HCT116 (cell line): ENCODE measurements around the gene EGF. TPM values are rescaled to one million over a fixed set of nuclear protein-coding genes. Genes with fewer than 3 reads are reported as not detected.

ENCODE experiments used
- ATAC-seq: fragments of 200-7000 bp; cut with Tn5 transposase; 2 replicates; pipeline ENCODE4 v1.9.1; 2020; ENCODE audit warnings: mild to moderate bottlenecking, moderate library complexity
- BruUV-seq: library from RNA; stranded (reverse); fragments of 400-500 nt; replicated peaks from 2 replicates; lab custom pipeline; 2021; lab: Mats Ljungman, UMichigan
- CTCF ChIA-PET: fragments of 300-600 bp; sonication (Branson Sonifier 250); formaldehyde crosslinking; loops from one replicate; lab custom pipeline; 2021; ENCODE audit warnings: antibody characterized with exemption; lab: Charles Lee
- POLR2A ChIA-PET: fragments of 300-600, 350-600 bp; sonication (Branson Sonifier 250); formaldehyde crosslinking; loops from one replicate; lab custom pipeline; 2021; ENCODE audit warnings: antibody characterized with exemption; lab: Charles Lee
- RAD21 ChIA-PET, 2 experiments: fragments of 300-600 bp; sonication (Branson Sonifier 250); formaldehyde crosslinking; loops; one replicate each; lab custom pipeline; 2023; ENCODE audit warnings: low total read pairs in 2 of 2; ENCODE audit not compliant: uncharacterized antibody in 2 of 2, unreplicated experiment in 2 of 2, low non-redundant PET in 1 of 2; lab: Charles Lee
- DNase-seq: peaks from one replicate; pipeline ENCODE4 v3.0.0-alpha.2; 2010; ENCODE audit warnings: low read depth, low spot score
- H2AFZ ChIP-seq: fragments of 200-600 bp; shearing (Covaris generic), sonication (generic); 2 replicates; pipeline ENCODE4 v1.6.1; 2017; ENCODE audit warnings: low read depth, mixed run types, mixed read lengths, antibody characterized with exemption, low read length; ENCODE audit not compliant: poor library complexity, severe bottlenecking
- H3K27ac ChIP-seq: 2 replicates; pipeline ENCODE4 v1.5.1; 2012; ENCODE audit warnings: low read depth, low read length
- H3K27me3 ChIP-seq: fragments of 200-600 bp; sonication (generic); 2 replicates; pipeline ENCODE4 v1.6.1; 2016; ENCODE audit warnings: mixed run types, low read length, mixed read lengths; ENCODE audit not compliant: insufficient read depth
- H3K36me3 ChIP-seq, 2 experiments: fragments of 200-500 bp in 1 of 2; fragments of 200-600 bp in 1 of 2; sonication (Bioruptor generic) in 1 of 2; sonication (generic) in 1 of 2; 2 replicates each; pipeline versions ENCODE4 v1.5.1 to v1.6.1; 2014 to 2016; ENCODE audit warnings: low read length in 2 of 2, inconsistent platforms in 1 of 2, mixed read lengths in 1 of 2, mixed run types in 1 of 2; ENCODE audit not compliant: insufficient read depth in 2 of 2, control insufficient read depth in 1 of 2
- H3K4me1 ChIP-seq, 2 experiments: fragments of 200-600 bp in 1 of 2; sonication (generic) in 1 of 2; 2 replicates each; pipeline versions ENCODE4 v1.5.1 to v1.6.1; 2012 to 2017; ENCODE audit warnings: low read length in 2 of 2, inconsistent platforms in 1 of 2, mild to moderate bottlenecking in 1 of 2, mixed read lengths in 1 of 2, mixed run types in 1 of 2, moderate library complexity in 1 of 2; ENCODE audit not compliant: insufficient read depth in 2 of 2, control insufficient read depth in 1 of 2
- H3K4me2 ChIP-seq: fragments of 200-600 bp; sonication (generic); 2 replicates; pipeline ENCODE4 v1.6.1; 2017; ENCODE audit warnings: mixed run types, low read length, mixed read lengths
- H3K4me3 ChIP-seq, 2 experiments: fragments of 200-600 bp in 1 of 2; sonication (generic) in 1 of 2; replicated peaks in 1 of 2; 2 replicates each; pipeline ENCODE4 v1.5.1; 2011 to 2016; ENCODE audit warnings: low read length in 2 of 2, control low read depth in 1 of 2, low read depth in 1 of 2, mild to moderate bottlenecking in 1 of 2, mixed read lengths in 1 of 2, mixed run types in 1 of 2
- H3K79me2 ChIP-seq: fragments of 200-600 bp; sonication (generic); 2 replicates; pipeline ENCODE4 v1.6.1; 2017; ENCODE audit warnings: mild to moderate bottlenecking, mixed run types, low read length, moderate library complexity, mixed read lengths; ENCODE audit not compliant: insufficient read depth
- H3K9ac ChIP-seq: fragments of 200-600 bp; sonication (generic); 2 replicates; pipeline ENCODE4 v1.6.1; 2016; ENCODE audit warnings: low read length, mixed read lengths
- H3K9me2 ChIP-seq: fragments of 200-600 bp; sonication (generic), shearing (Covaris generic); 2 replicates; pipeline ENCODE4 v1.6.1; 2017; ENCODE audit warnings: mixed run types, mild to moderate bottlenecking, moderate library complexity; ENCODE audit not compliant: insufficient read depth
- H3K9me3 ChIP-seq, 2 experiments: fragments of 200-500 bp in 1 of 2; fragments of 200-600 bp in 1 of 2; sonication (Bioruptor generic) in 1 of 2; sonication (generic) in 1 of 2; 2 replicates each; pipeline ENCODE4 v1.6.1; 2014 to 2017; ENCODE audit warnings: low read length in 2 of 2, mixed read lengths in 2 of 2, inconsistent platforms in 1 of 2, low read depth in 1 of 2, mild to moderate bottlenecking in 1 of 2, mixed run types in 1 of 2, moderate library complexity in 1 of 2; ENCODE audit not compliant: control insufficient read depth in 1 of 2, insufficient read depth in 1 of 2
- H4K20me1 ChIP-seq: fragments of 200-600 bp; sonication (generic), shearing (Covaris generic); 2 replicates; pipeline ENCODE4 v1.6.1; 2017; ENCODE audit warnings: mixed run types, mild to moderate bottlenecking, moderate library complexity; ENCODE audit not compliant: insufficient read depth
- ATF3 ChIP-seq: IDR thresholded peaks from 2 replicates; pipeline ENCODE4 v1.6.1; 2012
- CEBPB ChIP-seq: IDR thresholded peaks from 2 replicates; pipeline ENCODE4 v1.6.1; 2012; ENCODE audit warnings: low read depth
- CTCF ChIP-seq, 3 experiments: fragments of 200-600 bp in 1 of 3; sonication (generic) in 1 of 3; IDR thresholded peaks in 2 of 3; conservative IDR thresholded peaks in 1 of 3; 2 replicates each; pipeline ENCODE4 v1.5.1; 2012 to 2017; ENCODE audit warnings: low read depth in 2 of 3, low read length in 2 of 3, antibody characterized with exemption in 1 of 3, borderline replicate concordance in 1 of 3, control low read depth in 1 of 3, mild to moderate bottlenecking in 1 of 3, mixed read lengths in 1 of 3, mixed run types in 1 of 3, moderate library complexity in 1 of 3; ENCODE audit not compliant: insufficient read depth in 1 of 3
- EGR1 ChIP-seq: IDR thresholded peaks from 2 replicates; pipeline ENCODE4 v1.6.1; 2012; ENCODE audit warnings: low read depth
- ELF1 ChIP-seq: IDR thresholded peaks from 2 replicates; pipeline ENCODE4 v1.6.1; 2012; ENCODE audit warnings: low read depth, borderline replicate concordance
- EZH2phosphoT487 ChIP-seq: fragments of 200-600 bp; IDR thresholded peaks from 2 replicates; pipeline ENCODE4 v1.6.1; 2018; ENCODE audit warnings: antibody characterized with exemption, borderline replicate concordance
- FOSL1 ChIP-seq: IDR thresholded peaks from 2 replicates; pipeline ENCODE4 v1.6.1; 2012; ENCODE audit warnings: low read depth
- JUND ChIP-seq: IDR thresholded peaks from 2 replicates; pipeline ENCODE4 v1.6.1; 2012
- POLR2A ChIP-seq: IDR thresholded peaks from 2 replicates; pipeline ENCODE4 v1.7.0; 2011; ENCODE audit warnings: borderline replicate concordance; ENCODE audit not compliant: insufficient read depth, insufficient read length; ENCODE audit errors: extremely low read depth
- REST ChIP-seq: IDR thresholded peaks from 2 replicates; pipeline ENCODE4 v1.6.1; 2012; ENCODE audit warnings: low read depth
- SP1 ChIP-seq: IDR thresholded peaks from 2 replicates; pipeline ENCODE4 v1.6.1; 2012; ENCODE audit warnings: low read depth
- YY1 ChIP-seq: IDR thresholded peaks from 2 replicates; pipeline ENCODE4 v1.6.1; 2011; ENCODE audit warnings: low read length, low read depth, moderate library complexity, mild to moderate bottlenecking; ENCODE audit not compliant: insufficient replicate concordance; ENCODE audit errors: extremely low read depth
- ZBTB33 ChIP-seq: IDR thresholded peaks from 2 replicates; pipeline ENCODE4 v1.6.1; 2011; ENCODE audit warnings: mild to moderate bottlenecking, low read length, moderate library complexity; ENCODE audit not compliant: insufficient replicate concordance; ENCODE audit errors: extremely low read depth
- ZFX ChIP-seq: fragments of 450-650 bp; IDR thresholded peaks from 2 replicates; pipeline ENCODE4 v1.6.1; 2017
- ZNF274 ChIP-seq: fragments of 200-500 bp; sonication (Bioruptor generic); IDR thresholded peaks from 2 replicates; pipeline ENCODE4 v1.6.1; 2014; ENCODE audit warnings: mild to moderate bottlenecking, low read depth, low read length, inconsistent platforms
- intact Hi-C: fragments of 100-400 bp; cut with micrococcal nuclease; formaldehyde crosslinking; loops from 2 replicates; pipeline ENCODE4 v1.10.0; 2022
- total RNA-seq: library from RNA; stranded (reverse); gene quantifications from one replicate; pipeline ENCODE4 v1.2.1, GENCODE V29; 2021; ENCODE audit not compliant: unreplicated experiment
- TF ChIP-seq, protein P1 (sequence below): IDR thresholded peaks from 2 replicates; pipeline ENCODE4 v1.6.1; 2012

Gene EGF
- total RNA-seq, 1 experiment from 2014 or later: 0.57 TPM

GRCh38 chr4:109930464-109930863 is 17.8 kb downstream of the EGF start (continued):
- TF ChIP-seq SP1: no peak
- TF ChIP-seq POLR2A: no peak
- TF ChIP-seq ZNF274: no peak

- Histone ChIP-seq H3K9ac (no peak overlapping the region), H3K79me2 (no peaks in the 10 kb centered on the region), H4K20me1 (no peaks in the 10 kb centered on the region), H3K9me2 (no peaks in the 10 kb centered on the region), H3K4me1 (no peaks in the 10 kb centered on the region), H3K27ac (no peak overlapping the region), H3K36me3 (no peaks in the 10 kb centered on the region), H3K9me3 (no peaks in the 10 kb centered on the region), H3K4me2 (no peak overlapping the region), H3K27me3 (no peaks in the 10 kb centered on the region), H2AFZ (no peak overlapping the region), H3K4me3 (no peak overlapping the region)
- CTCF ChIA-PET: no interaction called here
- no peak for TF ChIP-seq CTCF (IDR thresholded peaks at IDR 0.05 in 2 of 3, conservative IDR thresholded peaks at IDR 0.05 in 1 of 3; ENCODE audit: borderline replicate concordance in 1 of 3, insufficient read depth in 1 of 3, low read depth in 2 of 3, low read length in 2 of 3)
- no peak for TF ChIP-seq SP1
- TF ChIP-seq, protein P1, sequence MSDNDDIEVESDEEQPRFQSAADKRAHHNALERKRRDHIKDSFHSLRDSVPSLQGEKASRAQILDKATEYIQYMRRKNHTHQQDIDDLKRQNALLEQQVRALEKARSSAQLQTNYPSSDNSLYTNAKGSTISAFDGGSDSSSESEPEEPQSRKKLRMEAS: no peak
- no peak for TF ChIP-seq POLR2A
- TF ChIP-seq ZBTB33: no peak
- TF ChIP-seq ATF3: no peak
- no peak for TF ChIP-seq CEBPB
- TF ChIP-seq YY1: no peak
- TF ChIP-seq EZH2phosphoT487: no peak
- no peak for TF ChIP-seq REST
- TF ChIP-seq ZNF274: no peak
- TF ChIP-seq FOSL1: no peak
- TF ChIP-seq JUND: no peak
- no peak for TF ChIP-seq EGR1
- no peak for TF ChIP-seq ELF1
- no peak for TF ChIP-seq ZFX
- RAD21 ChIA-PET: no interaction called here
- intact Hi-C loops: no loop called here
- POLR2A ChIA-PET: no interaction called here
- ATAC-seq: no peak
- DNase-seq: no peak
- BruUV-seq: no TSS peak
Measured at GRCh38 chr4:109930872-109931271, 18.2 kb downstream of the EGF start.
